ENCODE measurements around the gene CMPK2.

DNA sequence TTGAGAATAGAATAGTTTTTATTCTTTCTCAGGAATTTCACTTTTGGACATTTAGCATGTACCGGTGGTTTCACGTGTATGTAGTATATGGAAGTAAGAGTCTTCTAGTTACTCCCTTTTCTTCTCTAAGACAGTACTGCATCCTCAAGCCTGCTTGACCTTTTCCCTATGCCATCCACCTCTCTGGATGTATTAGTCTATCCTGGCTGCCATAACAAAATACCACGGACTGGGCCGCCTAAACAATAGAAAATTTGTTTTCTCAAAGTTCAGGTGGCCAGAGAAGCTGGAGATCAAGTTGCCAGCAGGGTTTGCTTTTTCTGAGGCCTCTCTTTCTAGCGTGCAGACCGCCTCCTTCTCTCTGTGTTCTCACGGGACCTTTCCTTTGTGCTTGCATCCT lies 1.3 kb upstream of the CMPK2 start:
- TF ChIP-seq POLR2AphosphoS5 (IDR thresholded peaks at IDR 0.05; ENCODE audit: control insufficient read depth, insufficient read depth, low read depth, low read length) (no peak), HDAC1 (IDR thresholded peaks at IDR 0.05) (no peak), GATA2 (CRISPR knock-in tag; IDR thresholded peaks at IDR 0.05) (no peak), EZH2 (IDR thresholded peaks at IDR 0.05; ENCODE audit: borderline replicate concordance, low read depth, low read length) (no peak), ARHGAP35 (IDR thresholded peaks at IDR 0.05; ENCODE audit: partially characterized antibody) (no peak), HDAC6 (IDR thresholded peaks at IDR 0.05; ENCODE audit: low read depth, low read length) (no peak), NCOR1 (IDR thresholded peaks at IDR 0.05) (no peak), CSDE1 (IDR thresholded peaks at IDR 0.05) (no peak)
- TF ChIP-seq, protein P1, sequence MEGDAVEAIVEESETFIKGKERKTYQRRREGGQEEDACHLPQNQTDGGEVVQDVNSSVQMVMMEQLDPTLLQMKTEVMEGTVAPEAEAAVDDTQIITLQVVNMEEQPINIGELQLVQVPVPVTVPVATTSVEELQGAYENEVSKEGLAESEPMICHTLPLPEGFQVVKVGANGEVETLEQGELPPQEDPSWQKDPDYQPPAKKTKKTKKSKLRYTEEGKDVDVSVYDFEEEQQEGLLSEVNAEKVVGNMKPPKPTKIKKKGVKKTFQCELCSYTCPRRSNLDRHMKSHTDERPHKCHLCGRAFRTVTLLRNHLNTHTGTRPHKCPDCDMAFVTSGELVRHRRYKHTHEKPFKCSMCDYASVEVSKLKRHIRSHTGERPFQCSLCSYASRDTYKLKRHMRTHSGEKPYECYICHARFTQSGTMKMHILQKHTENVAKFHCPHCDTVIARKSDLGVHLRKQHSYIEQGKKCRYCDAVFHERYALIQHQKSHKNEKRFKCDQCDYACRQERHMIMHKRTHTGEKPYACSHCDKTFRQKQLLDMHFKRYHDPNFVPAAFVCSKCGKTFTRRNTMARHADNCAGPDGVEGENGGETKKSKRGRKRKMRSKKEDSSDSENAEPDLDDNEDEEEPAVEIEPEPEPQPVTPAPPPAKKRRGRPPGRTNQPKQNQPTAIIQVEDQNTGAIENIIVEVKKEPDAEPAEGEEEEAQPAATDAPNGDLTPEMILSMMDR (IDR thresholded peaks at IDR 0.05 in 2 of 3, conservative IDR thresholded peaks at IDR 0.05 in 1 of 3; ENCODE audit: insufficient read depth in 2 of 3, low read depth in 1 of 3, low read length in 3 of 3), result no peak
- TF ChIP-seq, protein P2, sequence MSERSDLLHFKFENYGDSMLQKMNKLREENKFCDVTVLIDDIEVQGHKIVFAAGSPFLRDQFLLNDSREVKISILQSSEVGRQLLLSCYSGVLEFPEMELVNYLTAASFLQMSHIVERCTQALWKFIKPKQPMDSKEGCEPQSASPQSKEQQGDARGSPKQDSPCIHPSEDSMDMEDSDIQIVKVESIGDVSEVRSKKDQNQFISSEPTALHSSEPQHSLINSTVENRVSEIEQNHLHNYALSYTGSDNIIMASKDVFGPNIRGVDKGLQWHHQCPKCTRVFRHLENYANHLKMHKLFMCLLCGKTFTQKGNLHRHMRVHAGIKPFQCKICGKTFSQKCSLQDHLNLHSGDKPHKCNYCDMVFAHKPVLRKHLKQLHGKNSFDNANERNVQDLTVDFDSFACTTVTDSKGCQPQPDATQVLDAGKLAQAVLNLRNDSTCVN (CRISPR knock-in tag; IDR thresholded peaks at IDR 0.05), result no peak
- TF ChIP-seq, protein P3, sequence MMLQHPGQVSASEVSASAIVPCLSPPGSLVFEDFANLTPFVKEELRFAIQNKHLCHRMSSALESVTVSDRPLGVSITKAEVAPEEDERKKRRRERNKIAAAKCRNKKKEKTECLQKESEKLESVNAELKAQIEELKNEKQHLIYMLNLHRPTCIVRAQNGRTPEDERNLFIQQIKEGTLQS (IDR thresholded peaks at IDR 0.05), result no peak
- TF ChIP-seq, protein P3 (CRISPR knock-in tag; conservative IDR thresholded peaks at IDR 0.05), result no peak

All from K562 (cell line).